ENCODE results near the gene EDN2. TPM values are rescaled to one million over a fixed set of nuclear protein-coding genes. Genes with fewer than 3 reads are reported as not detected.
A peak's percentile ranks its signal among the peaks of the same experiment; 100 is the strongest.

EDN2 gene
- total and polyA plus RNA-seq, 2 donors from 2014 or later, result 2.3 to 2.9 TPM

DNA sequence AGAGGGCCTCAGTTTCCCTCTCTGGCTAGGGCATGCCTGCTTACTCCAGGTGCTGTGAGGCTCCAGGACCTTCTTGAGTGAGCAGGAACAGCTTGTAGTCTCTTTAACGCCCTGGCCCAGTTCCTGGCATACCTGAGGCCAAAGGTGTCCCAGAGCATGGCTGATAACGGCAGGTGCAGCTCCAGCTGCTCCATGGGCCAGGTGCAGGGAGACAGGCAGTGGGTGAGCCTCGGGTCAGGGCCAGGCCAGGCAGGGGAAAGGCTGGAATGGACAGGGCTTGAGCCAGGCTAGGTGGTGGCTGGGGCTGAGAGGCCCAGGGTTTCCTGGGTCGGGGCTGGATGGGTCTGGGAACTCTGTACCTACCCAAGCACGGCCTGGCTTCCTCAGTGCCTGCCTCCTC lies 18.3 kb downstream of the EDN2 start:
- H3K27me3 ChIP-seq (ENCODE audit: control insufficient read depth, insufficient read depth, low read length), result no peaks in the 10 kb centered on the region
- H3K9me3 ChIP-seq (ENCODE audit: control insufficient read depth in 2 of 3, insufficient read depth in 1 of 3, low read length in 3 of 3), result no peaks in the 10 kb centered on the region
- H3K4me3 ChIP-seq (ENCODE audit: low read length in 3 of 3), result no peak overlapping the region
- no peak for DNase-seq
- H3K27ac ChIP-seq (ENCODE audit: low read depth in 2 of 2, low read length in 2 of 2), result no peak overlapping the region
- H3K4me1 ChIP-seq (ENCODE audit: control insufficient read depth in 2 of 3, insufficient read depth in 2 of 3, low read depth in 1 of 3, low read length in 3 of 3), result no peaks in the 10 kb centered on the region
- intact Hi-C loops (cut with DNase I), result no loop called here
- no peak for FAIRE-seq
- TF ChIP-seq, protein P1, sequence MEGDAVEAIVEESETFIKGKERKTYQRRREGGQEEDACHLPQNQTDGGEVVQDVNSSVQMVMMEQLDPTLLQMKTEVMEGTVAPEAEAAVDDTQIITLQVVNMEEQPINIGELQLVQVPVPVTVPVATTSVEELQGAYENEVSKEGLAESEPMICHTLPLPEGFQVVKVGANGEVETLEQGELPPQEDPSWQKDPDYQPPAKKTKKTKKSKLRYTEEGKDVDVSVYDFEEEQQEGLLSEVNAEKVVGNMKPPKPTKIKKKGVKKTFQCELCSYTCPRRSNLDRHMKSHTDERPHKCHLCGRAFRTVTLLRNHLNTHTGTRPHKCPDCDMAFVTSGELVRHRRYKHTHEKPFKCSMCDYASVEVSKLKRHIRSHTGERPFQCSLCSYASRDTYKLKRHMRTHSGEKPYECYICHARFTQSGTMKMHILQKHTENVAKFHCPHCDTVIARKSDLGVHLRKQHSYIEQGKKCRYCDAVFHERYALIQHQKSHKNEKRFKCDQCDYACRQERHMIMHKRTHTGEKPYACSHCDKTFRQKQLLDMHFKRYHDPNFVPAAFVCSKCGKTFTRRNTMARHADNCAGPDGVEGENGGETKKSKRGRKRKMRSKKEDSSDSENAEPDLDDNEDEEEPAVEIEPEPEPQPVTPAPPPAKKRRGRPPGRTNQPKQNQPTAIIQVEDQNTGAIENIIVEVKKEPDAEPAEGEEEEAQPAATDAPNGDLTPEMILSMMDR (IDR thresholded peaks at IDR 0.05; ENCODE audit: borderline replicate concordance, extremely low read depth, insufficient read depth), result no peak
- H3K36me3 ChIP-seq (ENCODE audit: control insufficient read depth in 2 of 3, insufficient read depth in 3 of 3, low read length in 3 of 3), result no peaks in the 10 kb centered on the region
- H3K9ac ChIP-seq (ENCODE audit: low read length in 3 of 3), result no peak overlapping the region

DNA sequence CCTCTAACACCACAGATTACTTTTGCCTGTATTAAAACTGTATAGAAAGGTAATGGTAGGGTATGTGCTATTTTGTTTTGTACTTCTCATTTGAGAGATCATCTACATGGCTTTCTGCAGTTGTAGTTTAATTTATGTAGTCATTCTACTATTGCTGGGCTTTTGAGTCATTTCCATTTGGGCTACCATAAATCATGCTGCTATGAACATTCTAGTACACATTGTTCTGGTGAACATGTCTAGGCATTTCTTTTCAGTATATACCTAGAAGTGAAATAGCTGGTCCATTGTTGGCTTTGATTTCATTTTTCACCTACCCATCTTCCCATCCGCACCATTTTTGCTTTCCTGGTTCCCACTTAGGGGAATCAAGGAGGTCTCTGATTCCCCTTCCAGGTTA lies 18.7 kb downstream of the EDN2 start:
- no peak for FAIRE-seq

DNA sequence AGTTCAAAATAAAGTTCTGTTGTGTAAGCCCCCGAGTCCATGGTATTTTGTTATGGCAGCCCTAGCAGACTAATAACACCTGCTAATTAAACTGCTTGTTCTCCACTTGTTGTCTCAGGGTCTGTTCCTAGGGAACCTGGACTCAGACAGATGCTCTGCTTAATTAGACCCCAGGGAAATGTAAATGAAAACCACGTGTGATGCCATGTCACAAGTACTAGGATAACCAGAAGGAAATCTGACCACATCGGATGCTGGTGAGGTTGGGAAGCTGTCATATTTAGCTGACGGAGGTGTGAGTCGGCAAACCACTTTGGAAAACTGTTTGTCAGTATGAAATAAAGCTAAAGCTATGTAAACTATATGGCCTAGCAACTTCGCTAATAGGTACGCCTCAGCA lies 19.6 kb downstream of the EDN2 start:
- Histone ChIP-seq H3K4me1 (ENCODE audit: control insufficient read depth in 2 of 3, insufficient read depth in 2 of 3, low read depth in 1 of 3, low read length in 3 of 3) (no peaks in the 10 kb centered on the region), H3K27ac (ENCODE audit: low read depth in 2 of 2, low read length in 2 of 2) (no peak overlapping the region), H3K27me3 (ENCODE audit: control insufficient read depth, insufficient read depth, low read length) (no peaks in the 10 kb centered on the region), H3K4me3 (ENCODE audit: low read length in 3 of 3) (no peak overlapping the region), H3K36me3 (ENCODE audit: control insufficient read depth in 2 of 3, insufficient read depth in 3 of 3, low read length in 3 of 3) (no peaks in the 10 kb centered on the region), H3K9me3 (ENCODE audit: control insufficient read depth in 2 of 3, insufficient read depth in 1 of 3, low read length in 3 of 3) (no peaks in the 10 kb centered on the region), H3K9ac (ENCODE audit: low read length in 3 of 3) (no peak overlapping the region)
- intact Hi-C loops (cut with DNase I), result no loop called here
- DNase-seq, result no peak
- TF ChIP-seq, protein P1 (IDR thresholded peaks at IDR 0.05; ENCODE audit: borderline replicate concordance, extremely low read depth, insufficient read depth), result no peak
- FAIRE-seq, result no peak

More for the DNA sequence above, 18.7 kb downstream of the EDN2 start:
- Histone ChIP-seq H3K9me3 (ENCODE audit: control insufficient read depth in 2 of 3, insufficient read depth in 1 of 3, low read length in 3 of 3) (no peaks in the 10 kb centered on the region), H3K4me3 (ENCODE audit: low read length in 3 of 3) (no peak overlapping the region), H3K9ac (ENCODE audit: low read length in 3 of 3) (no peak overlapping the region), H3K4me1 (ENCODE audit: control insufficient read depth in 2 of 3, insufficient read depth in 2 of 3, low read depth in 1 of 3, low read length in 3 of 3) (no peaks in the 10 kb centered on the region), H3K27ac (ENCODE audit: low read depth in 2 of 2, low read length in 2 of 2) (no peak overlapping the region), H3K27me3 (ENCODE audit: control insufficient read depth, insufficient read depth, low read length) (no peaks in the 10 kb centered on the region), H3K36me3 (ENCODE audit: control insufficient read depth in 2 of 3, insufficient read depth in 3 of 3, low read length in 3 of 3) (no peaks in the 10 kb centered on the region)
- DNase-seq, result no peak
- TF ChIP-seq, protein P1 (IDR thresholded peaks at IDR 0.05; ENCODE audit: borderline replicate concordance, extremely low read depth, insufficient read depth), result no peak
- intact Hi-C loops (cut with DNase I), result no loop called here

DNA sequence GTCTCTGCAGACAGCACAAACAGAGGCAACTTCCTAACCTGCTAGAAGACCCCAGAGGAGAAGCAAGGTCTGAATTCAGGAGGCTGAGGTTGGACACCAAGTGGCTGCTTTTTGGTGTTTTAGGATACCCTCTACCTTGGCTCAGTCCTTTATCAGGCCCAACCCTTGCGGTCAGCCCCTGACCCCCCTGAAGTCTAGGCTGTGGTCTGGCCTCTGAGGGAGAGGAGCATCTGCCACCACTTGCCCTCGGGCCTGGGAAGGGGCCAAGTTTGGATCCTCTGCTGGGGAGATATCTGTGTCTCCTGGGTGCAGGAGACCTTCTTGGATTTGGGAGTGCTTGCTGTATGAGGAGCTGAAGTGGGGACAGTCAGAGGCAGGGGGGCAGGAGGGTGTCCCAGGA lies 21.0 kb downstream of the EDN2 start:
- no peaks in the 10 kb centered on the region for H3K4me1 ChIP-seq (ENCODE audit: control insufficient read depth in 2 of 3, insufficient read depth in 2 of 3, low read depth in 1 of 3, low read length in 3 of 3)
- intact Hi-C loops (cut with DNase I), result no loop called here
- no peak overlapping the region for H3K27ac ChIP-seq (ENCODE audit: low read depth in 2 of 2, low read length in 2 of 2)
- H3K9me3 ChIP-seq (ENCODE audit: control insufficient read depth in 2 of 3, insufficient read depth in 1 of 3, low read length in 3 of 3), result no peaks in the 10 kb centered on the region
- H3K36me3 ChIP-seq (ENCODE audit: control insufficient read depth in 2 of 3, insufficient read depth in 3 of 3, low read length in 3 of 3), result no peaks in the 10 kb centered on the region
- FAIRE-seq, result no peak
- H3K27me3 ChIP-seq (ENCODE audit: control insufficient read depth, insufficient read depth, low read length), result no peaks in the 10 kb centered on the region
- TF ChIP-seq, protein P1 (IDR thresholded peaks at IDR 0.05; ENCODE audit: borderline replicate concordance, extremely low read depth, insufficient read depth), result no peak
- no peak overlapping the region for H3K4me3 ChIP-seq (ENCODE audit: low read length in 3 of 3)
- DNase-seq, result peak in 1 of 5 donors; percentile 41
- no peak overlapping the region for H3K9ac ChIP-seq (ENCODE audit: low read length in 3 of 3)
